NCI-H345 (cell line): ENCODE data around the gene THAP7.

Experiments
- DNase-seq: peaks from one replicate; lab custom pipeline; 2025; lab: John Stamatoyannopoulos, UW

Gene THAP7

GRCh38 chr22:20993304-20994127 is 8.4 kb downstream of the THAP7 start:
- no peak for DNase-seq

DNA sequence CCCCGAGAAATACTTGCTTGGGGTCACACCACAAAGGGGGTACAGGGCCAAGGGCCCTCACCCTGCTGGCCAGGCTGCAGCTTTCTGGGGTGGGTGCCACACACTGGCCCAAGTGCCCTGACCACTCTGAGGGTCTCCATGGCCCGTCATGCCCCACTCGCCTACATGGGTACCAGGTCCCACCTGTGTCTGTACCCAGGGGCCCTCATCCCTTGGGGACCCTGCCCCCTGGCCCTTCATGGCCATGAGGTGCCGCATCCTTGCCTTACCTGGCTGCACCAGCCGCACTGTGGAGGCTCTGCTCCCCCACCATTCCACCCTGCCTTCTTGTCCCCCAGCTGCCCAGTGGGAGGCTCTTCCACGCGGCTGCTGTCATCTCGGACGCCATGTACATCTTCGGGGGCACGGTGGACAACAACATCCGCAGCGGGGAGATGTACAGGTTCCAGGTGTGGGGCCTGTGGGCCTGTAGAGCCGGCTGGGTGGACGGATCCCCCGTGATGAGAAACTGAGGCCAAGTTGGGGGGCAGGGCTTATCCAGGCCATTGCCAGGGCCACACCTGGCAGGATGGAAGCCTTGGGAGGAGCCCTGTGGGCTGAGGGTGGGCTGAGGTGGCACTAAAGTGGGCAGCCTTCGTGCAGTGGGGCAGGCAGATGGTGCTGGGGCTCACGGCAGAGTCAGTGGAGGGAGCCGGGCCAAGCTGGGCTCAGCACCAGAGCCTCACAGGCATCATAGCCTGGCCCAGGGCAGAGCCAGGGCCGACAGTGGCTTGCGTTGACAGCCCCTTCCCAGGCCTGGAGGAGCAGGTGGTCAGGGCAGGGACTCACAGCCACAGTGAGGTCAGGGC is 9.2 kb downstream of the THAP7 start:
- DNase-seq, result no peak

GRCh38 chr22:20992056-20992442 is 9.9 kb downstream of the THAP7 start:
- DNase-seq, result no peak

DNA sequence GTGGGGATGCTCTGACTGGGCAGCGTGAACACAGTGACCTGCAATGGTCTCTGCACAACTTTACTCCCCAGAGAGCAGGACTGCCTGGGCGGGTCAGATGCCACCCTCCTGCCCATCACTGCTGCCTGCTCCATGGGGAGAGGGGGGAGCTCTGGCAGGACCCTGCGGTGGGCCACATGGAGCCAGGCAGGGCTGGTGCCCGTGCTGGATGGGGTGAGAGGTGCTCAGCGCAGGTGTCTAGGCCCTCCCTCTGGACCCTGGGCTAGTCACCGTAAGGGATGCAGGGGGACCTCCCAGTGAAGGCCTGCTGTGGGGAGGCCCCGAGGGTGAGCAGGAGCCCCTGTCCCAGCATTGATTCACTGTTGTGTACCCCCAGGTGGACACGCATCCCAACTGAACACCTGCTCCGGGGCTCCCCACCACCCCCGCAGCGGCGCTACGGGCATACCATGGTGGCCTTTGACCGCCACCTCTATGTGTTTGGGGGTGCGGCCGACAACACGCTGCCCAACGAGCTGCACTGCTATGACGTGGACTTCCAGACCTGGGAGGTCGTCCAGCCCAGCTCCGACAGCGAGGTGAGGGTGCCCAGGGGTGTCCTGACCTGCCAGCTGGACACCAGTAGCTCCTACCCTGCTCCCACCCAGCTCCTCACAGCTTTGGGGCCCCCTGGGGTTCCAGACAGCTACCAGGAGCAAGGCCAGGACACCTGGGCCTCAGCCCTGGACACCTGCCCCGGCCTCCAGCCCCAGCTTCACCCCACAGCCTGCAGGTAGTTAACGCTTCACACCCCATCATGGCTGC is 10.5 kb downstream of the THAP7 start:
- no peak for DNase-seq

DNA sequence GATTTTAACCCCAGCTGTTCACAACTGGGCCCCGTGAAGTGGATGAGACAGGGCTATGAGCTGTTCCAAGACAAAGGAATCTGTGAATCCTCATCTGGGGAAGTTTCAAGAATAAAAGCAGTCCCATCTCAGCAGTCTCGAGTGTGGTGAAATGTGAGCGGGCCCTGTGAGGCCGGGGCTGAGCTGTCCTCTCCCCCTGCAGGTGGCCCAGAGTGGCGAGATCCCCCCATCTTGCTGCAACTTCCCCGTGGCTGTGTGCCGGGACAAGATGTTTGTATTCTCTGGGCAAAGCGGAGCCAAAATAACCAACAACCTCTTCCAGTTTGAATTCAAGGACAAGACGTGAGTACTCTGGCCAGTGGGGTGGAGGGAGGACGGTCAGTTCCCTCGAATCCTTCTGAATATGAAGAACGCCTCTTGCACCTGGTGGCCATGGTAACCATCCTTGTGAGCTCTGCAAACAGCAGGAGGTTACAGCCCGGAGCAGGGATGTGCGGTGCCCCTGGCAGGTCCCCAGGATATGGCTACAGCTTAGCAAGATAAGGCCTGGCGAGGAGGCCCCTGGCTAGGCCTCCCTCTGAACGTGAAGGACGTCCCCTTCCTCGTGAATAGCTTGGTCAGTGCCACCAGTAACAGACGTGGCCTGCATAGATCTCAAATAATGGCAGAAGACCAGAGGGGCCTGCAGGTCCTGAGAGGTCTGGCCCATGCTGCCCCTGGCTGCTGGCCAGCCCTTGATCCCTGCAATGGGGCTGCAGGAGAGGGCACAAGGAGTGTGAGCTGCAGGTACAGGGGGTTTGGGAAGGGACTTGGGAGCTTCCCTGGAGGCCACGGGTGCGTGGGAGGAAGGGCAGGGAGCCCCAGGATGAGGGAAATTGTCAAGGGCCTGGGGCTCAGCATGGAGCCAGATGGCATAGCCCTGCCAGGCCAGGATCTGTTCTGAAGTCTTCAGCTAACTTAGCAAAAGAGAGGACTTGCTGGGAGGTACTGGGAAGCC is 11.4 kb downstream of the THAP7 start:
- no peak for DNase-seq

GRCh38 chr22:20989323-20990138 is 12.4 kb downstream of the THAP7 start:
- no peak for DNase-seq

DNA sequence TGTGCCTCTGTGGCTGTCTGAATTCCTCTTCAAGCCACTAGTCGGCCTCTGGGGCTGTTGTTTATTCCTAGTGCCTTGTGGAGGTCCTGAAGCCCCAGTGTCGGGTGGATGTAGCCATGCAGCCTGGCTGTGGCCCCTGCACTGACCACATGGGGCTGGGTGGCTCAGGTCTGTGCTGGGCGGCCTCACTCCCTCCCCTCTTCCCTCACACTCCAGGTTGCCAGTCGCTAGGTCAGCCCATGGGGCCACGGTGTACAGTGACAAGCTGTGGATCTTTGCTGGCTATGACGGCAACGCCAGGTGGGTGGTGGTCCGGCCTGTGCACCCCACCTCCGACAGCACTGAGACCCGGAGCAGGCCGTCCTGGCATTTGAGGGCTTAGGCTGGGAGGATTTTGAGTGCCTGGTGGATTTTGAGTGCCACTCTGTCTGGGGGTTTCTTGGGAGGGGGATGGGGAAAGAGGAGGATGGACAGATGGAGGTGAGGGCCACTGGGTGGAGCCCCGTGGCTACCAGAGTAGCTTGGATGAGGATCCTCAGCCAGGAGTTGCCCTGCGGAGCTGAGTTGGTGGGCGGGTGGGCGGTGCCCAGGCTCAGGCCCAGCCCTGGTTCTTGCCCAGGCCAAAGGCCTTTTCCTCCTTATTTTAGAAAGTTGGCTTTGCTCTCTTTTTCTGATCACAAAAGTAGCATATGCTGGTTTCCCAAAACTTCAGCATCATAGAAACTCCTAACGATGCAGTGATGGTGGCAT is 13.2 kb downstream of the THAP7 start:
- DNase-seq, result no peak

DNA sequence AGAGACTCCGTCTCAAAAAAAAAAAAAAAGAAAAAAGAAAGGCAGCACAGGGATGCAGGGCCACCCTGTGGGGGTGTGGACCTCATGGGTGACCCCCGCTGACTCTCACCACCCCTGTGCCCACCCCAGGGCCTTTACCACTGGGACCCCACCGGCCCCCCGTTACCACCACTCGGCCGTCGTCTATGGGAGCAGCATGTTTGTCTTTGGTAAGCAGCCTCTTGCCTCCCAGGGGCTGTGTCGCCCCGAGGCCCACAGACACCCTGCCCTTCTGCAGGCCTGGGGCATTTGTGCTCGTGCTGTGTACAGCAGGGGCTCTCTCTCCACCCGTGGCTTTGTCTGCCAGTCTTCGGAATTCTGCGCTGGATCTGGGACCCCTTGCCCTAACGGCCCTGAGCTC is 14.5 kb downstream of the THAP7 start:
- DNase-seq, result no peak

- no peak for DNase-seq
These were observed 15.6 kb downstream of the THAP7 start for GRCh38 chr22:20986365-20986764.

- DNase-seq, result no peak
These were observed 16.2 kb downstream of the THAP7 start for GRCh38 chr22:20985720-20986119.

DNA sequence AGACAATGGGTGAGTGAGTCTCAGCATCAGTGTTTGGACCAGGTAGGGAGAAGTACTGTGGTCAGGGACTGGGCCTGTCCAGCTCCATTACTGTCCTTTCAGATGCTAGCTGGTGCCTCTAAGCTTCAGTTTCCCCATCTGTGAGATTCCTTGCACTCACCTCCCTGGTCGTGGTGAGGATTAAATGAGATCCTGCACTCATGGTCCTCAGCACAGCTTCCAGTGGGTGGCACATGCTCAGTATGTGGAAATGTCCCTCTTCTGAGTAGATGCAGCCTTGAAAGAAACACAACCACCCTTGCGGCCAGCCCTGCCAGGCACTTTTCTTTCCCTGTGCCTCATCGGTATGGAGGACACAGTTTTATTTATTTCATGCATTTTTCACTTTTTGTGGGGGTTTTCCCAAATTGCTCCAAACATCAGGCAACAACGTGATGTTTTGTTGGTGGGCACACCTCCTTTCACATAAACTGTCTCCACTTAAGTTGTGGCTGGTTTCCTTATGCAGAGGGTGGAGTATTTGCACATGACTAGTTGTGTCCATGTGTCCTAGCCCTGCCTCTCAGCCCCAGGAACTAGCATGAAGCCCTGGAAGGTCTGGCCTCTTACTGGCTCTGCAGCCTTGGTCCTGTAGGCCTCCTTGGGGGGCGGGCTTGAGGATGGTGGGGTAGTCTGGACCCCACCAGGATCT is 18.7 kb downstream of the THAP7 start:
- no peak for DNase-seq

DNA sequence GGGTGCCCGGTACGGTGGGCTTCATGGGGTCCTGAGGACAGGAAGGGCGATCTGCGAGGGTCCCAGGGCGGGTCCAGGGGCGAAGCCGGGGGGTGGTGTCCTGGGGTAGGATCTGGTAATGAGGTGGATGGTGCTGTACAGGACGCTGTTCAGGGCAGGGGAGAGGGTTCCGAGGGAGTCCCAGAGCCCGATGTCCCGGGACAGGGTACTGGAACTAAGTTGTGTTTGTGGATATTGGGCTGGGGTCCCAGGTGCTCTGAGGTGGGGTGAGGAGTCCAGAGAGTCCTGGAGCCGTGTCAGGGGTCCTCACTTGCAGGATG is 19.4 kb downstream of the THAP7 start:
- no peak for DNase-seq

- peak; percentile 52 for DNase-seq
These were observed 19.9 kb downstream of the THAP7 start, which contains the start of gene LZTR1 for GRCh38 chr22:20981787-20982562. TSS of gene LZTR1 (plus strand) at chr22:20982297. CDS start at chr22:20982372, 75 bp downstream.

- DNase-seq, result no peak
These were observed 20.8 kb downstream of the THAP7 start for GRCh38 chr22:20980938-20981722.

- no peak for DNase-seq
These were observed 21.4 kb downstream of the THAP7 start for GRCh38 chr22:20980523-20980922.

DNA sequence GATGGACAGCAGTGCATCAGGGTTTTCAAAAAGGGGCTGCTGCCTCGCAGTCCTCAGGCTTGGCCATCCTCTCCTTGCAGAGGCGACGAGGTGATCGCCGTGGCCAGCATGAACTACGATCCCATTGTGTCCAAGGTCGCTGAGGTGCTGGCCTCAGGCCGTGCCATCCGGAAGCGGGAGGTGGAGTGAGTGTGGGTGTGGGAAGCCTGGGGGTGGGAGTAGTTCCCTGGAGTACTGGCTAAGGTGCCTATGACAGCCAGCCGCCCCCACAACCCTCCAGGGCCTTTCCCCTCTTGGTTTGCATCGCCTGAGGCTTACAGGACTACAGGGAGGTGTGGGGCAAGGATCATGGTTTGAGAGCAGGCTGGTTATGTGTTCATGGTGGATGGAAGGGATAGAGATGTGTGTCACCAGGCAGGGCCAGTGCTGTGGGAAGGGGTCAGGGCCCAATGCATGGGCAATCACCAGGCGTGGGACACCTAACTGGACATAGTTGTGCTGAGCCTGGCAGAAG is 21.9 kb downstream of the THAP7 start:
- no peak for DNase-seq

DNA sequence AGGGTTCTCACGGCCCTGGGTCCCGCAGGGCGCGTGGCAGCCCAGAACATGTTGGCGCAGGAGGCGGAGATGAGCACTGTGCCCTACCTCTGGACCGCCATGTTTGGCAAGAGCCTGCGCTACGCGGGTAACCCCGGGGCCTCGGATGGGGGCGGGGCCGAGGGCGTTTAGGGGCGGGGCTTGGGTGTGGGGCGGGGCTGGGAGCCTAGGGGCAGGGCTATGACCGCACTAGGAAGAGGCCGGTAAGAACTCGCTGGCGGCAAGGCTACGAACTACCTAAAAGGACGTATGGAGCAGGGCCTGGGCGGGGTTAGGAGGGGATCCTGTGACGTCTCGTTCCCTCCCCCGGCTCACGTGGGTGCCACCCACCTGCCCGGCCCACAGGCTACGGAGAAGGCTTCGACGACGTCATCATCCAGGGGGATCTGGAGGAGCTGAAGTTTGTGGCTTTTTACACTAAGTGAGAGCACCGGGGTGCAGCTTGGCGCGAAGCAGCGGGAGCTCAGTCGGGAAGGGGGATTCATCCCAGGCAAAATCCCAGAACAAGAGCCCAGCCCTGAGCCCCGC is 22.6 kb downstream of the THAP7 start:
- DNase-seq, result no peak
